Body of pancreas (tissue), 4 donors: Measurements from ENCODE around the gene AP1S1. TPM values are rescaled to one million over a fixed set of nuclear protein-coding genes. Genes with fewer than 3 reads are reported as not detected.

ENCODE experiments used
- ATAC-seq: fragments of 150-250 bp; one replicate; pipeline ENCODE4 v1.9.1; 2016
- DNase-seq, 4 donors: peaks; one replicate each; pipeline ENCODE4 v3.0.0-alpha.2; 2019
- H3K27ac ChIP-seq, 4 donors: fragments of 200-600 bp; sonication (generic); 1 replicate in 3 of 4; 2 replicates in 1 of 4; pipeline versions ENCODE4 v1.5.1 to v1.6.1; 2016 to 2019; ENCODE audit warnings: mild to moderate bottlenecking in 1 of 4, mixed read lengths in 1 of 4, moderate library complexity in 1 of 4
- H3K27me3 ChIP-seq, 2 donors: fragments of 200-600 bp; sonication (generic); one replicate each; pipeline ENCODE4 v1.6.0; 2016; ENCODE audit warnings: mild to moderate bottlenecking in 1 of 2
- H3K36me3 ChIP-seq, 2 donors: fragments of 200-600 bp; sonication (generic); replicated peaks in 1 of 2; 2 replicates each; pipeline ENCODE4 v1.5.1; 2016; ENCODE audit warnings: low read depth in 2 of 2; ENCODE audit not compliant: insufficient read depth in 1 of 2
- H3K4me1 ChIP-seq: fragments of 200-600 bp; sonication (generic); one replicate; pipeline ENCODE4 v1.6.0; 2016
- H3K4me3 ChIP-seq, 2 donors: fragments of 200-600 bp; sonication (generic); 1 replicate in 1 of 2; 2 replicates in 1 of 2; pipeline ENCODE4 v1.5.1; 2016 to 2019
- H3K9me3 ChIP-seq, 3 donors: fragments of 200-600 bp; sonication (generic); 1 replicate in 2 of 3; 2 replicates in 1 of 3; pipeline ENCODE4 v1.5.1; 2016
- POLR2A ChIP-seq, 3 donors: fragments of 450-650 bp; IDR thresholded peaks; one replicate each; pipeline ENCODE4 v1.6.1; 2016; ENCODE audit warnings: antibody characterized with exemption in 3 of 3, mild to moderate bottlenecking in 2 of 3
- WGBS, 2 donors: methylation state at CpG; one replicate each; pipeline ENCODE4 v1.1.5; 2017; 5-methylcytosine and 5-hydroxymethylcytosine counted together
- intact Hi-C: fragments of 100-400 bp; cut with DNase I; formaldehyde crosslinking; loops from one replicate; pipeline ENCODE4 v1.15.1; 2023
- total RNA-seq, 2 donors: library from RNA; depleted of rRNA; stranded (reverse); fragments of >200 nt; gene quantifications; one replicate each; pipeline ENCODE4 v1.1.0, GENCODE V29; 2016
- TF ChIP-seq, protein P1 (sequence below), 7 experiments: fragments of 450-650 bp in 4 of 7; fragments of 200-600 bp in 3 of 7; sonication (generic) in 3 of 7; IDR thresholded peaks; one replicate each; pipeline ENCODE4 v1.5.1; 2016 to 2019; ENCODE audit warnings: antibody characterized with exemption in 7 of 7

The AP1S1 gene
- total RNA-seq, 2 donors from 2014 or later: 12.2 to 23.6 TPM

DNA sequence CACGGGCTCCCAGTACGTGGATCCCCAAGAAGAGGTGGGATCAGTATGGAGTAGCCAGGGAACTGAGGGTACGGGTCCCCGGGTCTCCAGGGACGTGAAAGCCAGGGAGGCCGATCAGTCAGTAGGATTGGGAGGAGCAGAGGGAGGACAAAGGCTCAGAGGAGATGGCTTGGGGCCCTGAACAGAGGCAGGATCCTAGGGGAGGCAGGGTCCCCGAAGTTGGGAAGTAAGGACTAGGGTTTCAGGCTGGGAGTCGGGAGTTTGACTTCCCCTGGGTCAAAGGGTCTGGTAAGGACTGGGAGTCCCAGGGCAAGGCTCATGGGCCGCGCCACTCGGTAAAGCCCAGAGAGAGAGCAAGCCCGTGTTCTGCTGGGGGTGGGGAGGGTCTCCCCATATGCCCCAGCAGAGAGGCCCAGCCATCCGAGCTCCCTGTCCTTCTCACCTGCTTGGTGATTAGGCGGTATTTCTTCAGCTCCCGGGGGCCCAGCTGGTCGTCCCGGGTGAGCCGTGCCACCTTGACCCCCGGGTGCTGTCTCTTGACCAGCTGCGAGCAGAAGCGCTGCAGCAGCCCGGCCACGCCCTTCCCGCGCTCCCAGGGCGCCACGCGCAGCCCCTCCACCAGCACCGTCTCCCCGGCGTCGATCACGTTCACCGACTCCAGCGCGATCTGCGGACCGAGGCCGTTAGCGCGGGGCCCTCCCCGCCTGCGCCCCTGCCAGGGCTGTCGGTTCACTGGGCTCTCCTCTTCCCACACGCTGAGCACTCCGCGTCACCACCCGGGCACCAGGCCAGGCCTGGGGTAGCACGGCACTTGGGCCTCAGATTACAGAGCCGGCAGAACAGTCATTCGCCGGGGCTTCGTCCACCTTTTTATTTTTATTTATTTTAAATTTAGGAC is 18.8 kb downstream of the AP1S1 start:
- Histone ChIP-seq H3K36me3 (no peaks in the 10 kb centered on the region), H3K27me3 (peaks cover 0 to 74% of the 10 kb centered on the region in 2 donors), H3K27ac (no peak overlapping the region), H3K4me1 (peaks cover 38% of the 10 kb centered on the region), H3K4me3 (no peak overlapping the region), H3K9me3 (no peaks in the 10 kb centered on the region)
- DNase-seq: peak; percentile 82 to 90 (median 88)
- WGBS, 2 donors: 2 to 7% methylated on average over 29 to 53 of the region's 53 CpGs
- TF ChIP-seq POLR2A (IDR thresholded peaks at IDR 0.05): peak in 2 of 3 donors; percentile 8 to 17
- TF ChIP-seq, protein P1, sequence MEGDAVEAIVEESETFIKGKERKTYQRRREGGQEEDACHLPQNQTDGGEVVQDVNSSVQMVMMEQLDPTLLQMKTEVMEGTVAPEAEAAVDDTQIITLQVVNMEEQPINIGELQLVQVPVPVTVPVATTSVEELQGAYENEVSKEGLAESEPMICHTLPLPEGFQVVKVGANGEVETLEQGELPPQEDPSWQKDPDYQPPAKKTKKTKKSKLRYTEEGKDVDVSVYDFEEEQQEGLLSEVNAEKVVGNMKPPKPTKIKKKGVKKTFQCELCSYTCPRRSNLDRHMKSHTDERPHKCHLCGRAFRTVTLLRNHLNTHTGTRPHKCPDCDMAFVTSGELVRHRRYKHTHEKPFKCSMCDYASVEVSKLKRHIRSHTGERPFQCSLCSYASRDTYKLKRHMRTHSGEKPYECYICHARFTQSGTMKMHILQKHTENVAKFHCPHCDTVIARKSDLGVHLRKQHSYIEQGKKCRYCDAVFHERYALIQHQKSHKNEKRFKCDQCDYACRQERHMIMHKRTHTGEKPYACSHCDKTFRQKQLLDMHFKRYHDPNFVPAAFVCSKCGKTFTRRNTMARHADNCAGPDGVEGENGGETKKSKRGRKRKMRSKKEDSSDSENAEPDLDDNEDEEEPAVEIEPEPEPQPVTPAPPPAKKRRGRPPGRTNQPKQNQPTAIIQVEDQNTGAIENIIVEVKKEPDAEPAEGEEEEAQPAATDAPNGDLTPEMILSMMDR (IDR thresholded peaks at IDR 0.05): no peak
- ATAC-seq: peak; percentile 78
- intact Hi-C loops: no loop called here

DNA sequence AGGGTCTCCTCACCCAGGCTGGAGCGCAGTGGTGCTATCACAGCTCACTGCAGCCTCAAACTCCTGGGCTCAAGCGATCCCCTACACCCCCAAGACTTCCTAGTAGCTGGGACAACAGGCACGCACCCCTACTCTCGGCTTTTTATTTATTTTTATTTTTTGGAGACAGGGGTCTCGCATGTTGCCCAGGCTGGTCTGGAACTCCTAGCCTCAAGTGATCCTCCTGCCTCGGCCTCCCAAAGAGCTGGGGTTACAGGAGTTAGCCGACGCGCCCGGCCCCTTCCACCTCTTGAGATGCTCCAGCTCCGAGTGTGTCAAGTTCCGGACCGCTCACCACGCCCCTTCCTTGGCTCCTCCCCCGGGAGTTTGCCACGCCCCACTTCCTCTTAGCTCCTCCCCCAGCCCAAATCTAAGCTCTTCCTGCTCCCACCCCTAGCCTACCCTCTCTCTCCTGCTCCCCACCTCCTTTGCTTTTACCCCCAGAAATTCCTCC is 19.5 kb downstream of the AP1S1 start:
- Histone ChIP-seq H3K4me3 (no peak overlapping the region), H3K27me3 (peaks cover 0 to 73% of the 10 kb centered on the region in 2 donors), H3K4me1 (peaks cover 38% of the 10 kb centered on the region), H3K9me3 (no peaks in the 10 kb centered on the region), H3K27ac (no peak overlapping the region), H3K36me3 (no peaks in the 10 kb centered on the region)
- no peak for TF ChIP-seq POLR2A (IDR thresholded peaks at IDR 0.05)
- TF ChIP-seq, protein P1 (IDR thresholded peaks at IDR 0.05): no peak
- ATAC-seq: no peak
- intact Hi-C loops: no loop called here
- WGBS, 2 donors: 6 to 7% methylated on average over 12 to 16 of the region's 16 CpGs
- DNase-seq: peak in 2 of 4 donors; percentile 17 to 31

DNA sequence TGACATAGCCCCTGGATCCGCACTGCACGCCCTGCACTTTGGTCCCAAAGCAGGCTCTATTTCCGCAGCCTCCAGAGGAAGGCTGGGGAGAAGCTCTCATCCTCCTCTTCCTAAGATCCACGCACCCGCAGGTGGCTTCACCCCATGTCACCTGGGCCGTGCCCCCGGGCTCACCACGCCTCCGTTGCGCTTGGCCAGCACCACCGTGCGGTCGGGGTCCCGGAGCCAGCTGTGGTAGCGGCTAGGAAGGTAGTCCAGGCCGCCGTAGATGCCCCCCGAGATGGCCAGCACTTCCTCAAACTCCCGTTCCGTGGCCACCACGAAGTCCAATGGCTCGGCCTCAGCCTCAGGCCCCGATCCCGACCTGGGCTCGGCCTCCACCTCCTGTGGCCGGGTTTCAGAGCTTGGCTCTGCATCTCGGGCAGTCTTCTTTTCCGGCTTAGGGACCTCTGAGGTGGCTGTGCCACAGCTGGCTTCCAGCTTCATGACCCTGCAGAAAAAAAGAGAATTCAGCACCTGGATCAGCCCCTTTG is 20.1 kb downstream of the AP1S1 start:
- DNase-seq: no peak
- H3K4me3 ChIP-seq: no peak overlapping the region
- TF ChIP-seq POLR2A (IDR thresholded peaks at IDR 0.05): no peak
- TF ChIP-seq, protein P1 (IDR thresholded peaks at IDR 0.05): no peak
- no peaks in the 10 kb centered on the region for H3K36me3 ChIP-seq
- peaks cover 41% of the 10 kb centered on the region for H3K4me1 ChIP-seq
- H3K9me3 ChIP-seq: no peaks in the 10 kb centered on the region
- 11 to 17% methylated on average over 6 to 27 of the region's 28 CpGs for whole genome bisulfite sequencing, 2 donors
- H3K27ac ChIP-seq: no peak overlapping the region
- no peak for ATAC-seq
- intact Hi-C loops: no loop called here
- H3K27me3 ChIP-seq: peaks cover 0 to 72% of the 10 kb centered on the region in 2 donors

DNA sequence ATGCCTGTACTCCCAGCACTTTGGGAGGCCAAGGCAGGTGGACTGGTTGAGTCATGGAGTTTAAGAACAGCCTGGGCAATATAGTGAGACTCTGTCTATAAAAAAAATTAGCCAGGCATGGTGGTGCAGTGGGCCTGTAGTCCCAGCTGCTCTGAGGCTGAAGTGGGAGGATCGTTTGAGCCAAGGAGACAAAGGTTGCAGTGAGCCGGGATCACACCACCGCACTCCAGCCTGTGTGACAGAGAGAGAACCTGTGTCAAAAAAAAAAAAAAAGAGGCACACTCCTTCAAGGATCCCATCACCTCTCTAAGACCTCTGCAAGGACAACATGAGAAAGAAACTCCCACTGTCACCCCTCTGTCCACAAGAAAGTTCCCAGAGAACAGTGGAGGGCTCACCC is 21.4 kb downstream of the AP1S1 start:
- no peaks in the 10 kb centered on the region for H3K9me3 ChIP-seq
- H3K27me3 ChIP-seq: peaks cover 0 to 82% of the 10 kb centered on the region in 2 donors
- H3K27ac ChIP-seq: no peak overlapping the region
- DNase-seq: no peak
- peaks cover 42% of the 10 kb centered on the region for H3K4me1 ChIP-seq
- WGBS, 2 donors: 35 to 40% methylated on average over 3 of the region's 3 CpGs
- TF ChIP-seq, protein P1 (IDR thresholded peaks at IDR 0.05): no peak
- H3K4me3 ChIP-seq: no peak overlapping the region
- H3K36me3 ChIP-seq: no peaks in the 10 kb centered on the region
- no peak for ATAC-seq
- intact Hi-C loops: no loop called here
